WTC11 (cell line): ENCODE measurements around the gene ACHE. TPM values are rescaled to one million over a fixed set of nuclear protein-coding genes. Genes with fewer than 3 reads are reported as not detected.

Source experiments
- ATF1 ChIP-seq: sonication (generic); formaldehyde crosslinking; IDR thresholded peaks from 2 replicates; pipeline ENCODE4 v1.8.1; 2023; ENCODE audit warnings: mild to moderate bottlenecking, moderate library complexity, missing genetic modification reagents
- CDX4 ChIP-seq: fragments of 250-450 bp; sonication (Bioruptor Pico); IDR thresholded peaks from 2 replicates; pipeline ENCODE4 v1.9.0; 2021; ENCODE audit warnings: moderate library complexity, mild to moderate bottlenecking, inconsistent platforms, borderline replicate concordance
- EMX1 ChIP-seq: fragments of 250-450 bp; sonication (Bioruptor Pico); IDR thresholded peaks from 2 replicates; pipeline ENCODE4 v1.8.0; 2021; ENCODE audit warnings: mild to moderate bottlenecking
- FOXJ3 ChIP-seq: sonication (generic); formaldehyde crosslinking; IDR thresholded peaks from 2 replicates; pipeline ENCODE4 v1.9.0; 2021; ENCODE audit warnings: missing genetic modification reagents, mild to moderate bottlenecking, borderline replicate concordance
- FOXP1 ChIP-seq: sonication (generic); formaldehyde crosslinking; IDR thresholded peaks from 2 replicates; pipeline ENCODE4 v1.8.0; 2022; ENCODE audit warnings: missing genetic modification reagents, mild to moderate bottlenecking, moderate library complexity, borderline replicate concordance
- GRHL2 ChIP-seq: fragments of 250-450 bp; sonication (Bioruptor Pico); IDR thresholded peaks from 2 replicates; pipeline ENCODE4 v1.8.0; 2022; ENCODE audit warnings: mild to moderate bottlenecking, moderate library complexity; ENCODE audit not compliant: insufficient replicate concordance, severe bottlenecking
- JAZF1 ChIP-seq: fragments of 250-450 bp; sonication (Bioruptor Pico); IDR thresholded peaks from 2 replicates; pipeline ENCODE4 v1.9.0; 2021; ENCODE audit warnings: moderate library complexity, mild to moderate bottlenecking, inconsistent platforms
- MLX ChIP-seq: sonication (generic); formaldehyde crosslinking; IDR thresholded peaks from 2 replicates; pipeline ENCODE4 v1.8.1; 2023; ENCODE audit warnings: mild to moderate bottlenecking, missing genetic modification reagents, moderate library complexity
- MXD4 ChIP-seq: fragments of 250-450 bp; sonication (Bioruptor Pico); IDR thresholded peaks from 2 replicates; pipeline ENCODE4 v1.8.0; 2021; ENCODE audit warnings: mild to moderate bottlenecking, moderate library complexity, borderline replicate concordance
- MYBL2 ChIP-seq: sonication (generic); formaldehyde crosslinking; IDR thresholded peaks from 2 replicates; pipeline ENCODE4 v1.8.1; 2023; ENCODE audit warnings: mild to moderate bottlenecking, moderate library complexity, missing genetic modification reagents
- NFE2L1 ChIP-seq: sonication (generic); formaldehyde crosslinking; IDR thresholded peaks from 2 replicates; pipeline ENCODE4 v1.8.1; 2023; ENCODE audit warnings: missing genetic modification reagents
- NR1H2 ChIP-seq: sonication (generic); formaldehyde crosslinking; IDR thresholded peaks from 2 replicates; pipeline ENCODE4 v1.9.0; 2021; ENCODE audit warnings: mild to moderate bottlenecking, moderate library complexity, missing genetic modification reagents
- NR3C1 ChIP-seq: sonication (generic); formaldehyde crosslinking; conservative IDR thresholded peaks from 2 replicates; pipeline ENCODE4 v1.8.1; 2023; ENCODE audit warnings: low read depth, mild to moderate bottlenecking, missing genetic modification reagents
- SOX15 ChIP-seq: fragments of 250-450 bp; sonication (Bioruptor Pico); IDR thresholded peaks from 2 replicates; pipeline ENCODE4 v1.9.0; 2021; ENCODE audit warnings: mild to moderate bottlenecking
- TEAD1 ChIP-seq: sonication (generic); formaldehyde crosslinking; IDR thresholded peaks from 2 replicates; pipeline ENCODE4 v1.8.0; 2022; ENCODE audit warnings: mild to moderate bottlenecking, missing genetic modification reagents
- USF1 ChIP-seq: sonication (generic); formaldehyde crosslinking; IDR thresholded peaks from 2 replicates; pipeline ENCODE4 v1.8.0; 2022; ENCODE audit warnings: mild to moderate bottlenecking, missing genetic modification reagents
- ZBTB21 ChIP-seq: sonication (generic); formaldehyde crosslinking; IDR thresholded peaks from 2 replicates; pipeline ENCODE4 v1.8.1; 2023; ENCODE audit warnings: mild to moderate bottlenecking, missing genetic modification reagents, borderline replicate concordance
- ZNF138 ChIP-seq: sonication (generic); formaldehyde crosslinking; conservative IDR thresholded peaks from 2 replicates; pipeline ENCODE4 v1.8.1; 2022; ENCODE audit warnings: mild to moderate bottlenecking, moderate library complexity, missing genetic modification reagents
- ZNF317 ChIP-seq: sonication (generic); formaldehyde crosslinking; IDR thresholded peaks from 2 replicates; pipeline ENCODE4 v1.8.1; 2023; ENCODE audit warnings: low read depth, mild to moderate bottlenecking, moderate library complexity, missing genetic modification reagents, borderline replicate concordance
- ZNF423 ChIP-seq: fragments of 250-450 bp; sonication (Bioruptor Pico); IDR thresholded peaks from 2 replicates; pipeline ENCODE4 v2.1.2; 2022; ENCODE audit warnings: mild to moderate bottlenecking, moderate library complexity
- ZNF671 ChIP-seq: fragments of 250-450 bp; sonication (Bioruptor Pico); IDR thresholded peaks from 2 replicates; pipeline ENCODE4 v1.8.0; 2021; ENCODE audit warnings: mild to moderate bottlenecking
- total RNA-seq: library from RNA; stranded (reverse); gene quantifications from 3 replicates; pipeline ENCODE4 v1.2.3, GENCODE V29; 2021
- TF ChIP-seq, protein P1 (sequence below): sonication (generic); formaldehyde crosslinking; IDR thresholded peaks from 2 replicates; pipeline ENCODE4 v1.8.0; 2022; ENCODE audit warnings: mild to moderate bottlenecking, missing genetic modification reagents
- TF ChIP-seq, protein P2 (sequence below): sonication (generic); formaldehyde crosslinking; IDR thresholded peaks from 2 replicates; pipeline ENCODE4 v1.8.0; 2023; ENCODE audit warnings: mild to moderate bottlenecking, missing genetic modification reagents
- TF ChIP-seq, protein P3 (sequence below): sonication (generic); formaldehyde crosslinking; IDR thresholded peaks from 2 replicates; pipeline ENCODE4 v1.8.1; 2022; ENCODE audit warnings: low read depth, mild to moderate bottlenecking, moderate library complexity, missing genetic modification reagents, borderline replicate concordance
- TF ChIP-seq, protein P4 (sequence below): fragments of 250-450 bp; sonication (Bioruptor Pico); IDR thresholded peaks from 2 replicates; pipeline ENCODE4 v1.9.0; 2021; ENCODE audit warnings: mild to moderate bottlenecking
- TF ChIP-seq, protein P5 (sequence below): sonication (generic); formaldehyde crosslinking; IDR thresholded peaks from 2 replicates; pipeline ENCODE4 v1.8.1; 2022; ENCODE audit warnings: mild to moderate bottlenecking, missing genetic modification reagents, moderate library complexity, borderline replicate concordance

The ACHE gene
- total RNA-seq, 1 experiment from 2014 or later, result 7.7 TPM

- TF ChIP-seq JAZF1 (CRISPR knock-in tag), result no peak
- TF ChIP-seq ZBTB21 (CRISPR knock-in tag), result no peak
- TF ChIP-seq GRHL2, result no peak
- no peak for TF ChIP-seq ZNF138 (CRISPR knock-in tag)
- TF ChIP-seq NR1H2 (CRISPR knock-in tag), result no peak
- TF ChIP-seq ZNF423 (CRISPR knock-in tag), result no peak
- no peak for TF ChIP-seq ZNF317 (CRISPR knock-in tag)
- TF ChIP-seq ZNF671 (CRISPR knock-in tag), result no peak
- no peak for TF ChIP-seq MLX
- TF ChIP-seq CDX4 (CRISPR knock-in tag), result no peak
- no peak for TF ChIP-seq USF1 (CRISPR knock-in tag)
- peak; percentile 66; the same call in 1 of the 2 replicates for TF ChIP-seq FOXP1
- TF ChIP-seq, protein P1, sequence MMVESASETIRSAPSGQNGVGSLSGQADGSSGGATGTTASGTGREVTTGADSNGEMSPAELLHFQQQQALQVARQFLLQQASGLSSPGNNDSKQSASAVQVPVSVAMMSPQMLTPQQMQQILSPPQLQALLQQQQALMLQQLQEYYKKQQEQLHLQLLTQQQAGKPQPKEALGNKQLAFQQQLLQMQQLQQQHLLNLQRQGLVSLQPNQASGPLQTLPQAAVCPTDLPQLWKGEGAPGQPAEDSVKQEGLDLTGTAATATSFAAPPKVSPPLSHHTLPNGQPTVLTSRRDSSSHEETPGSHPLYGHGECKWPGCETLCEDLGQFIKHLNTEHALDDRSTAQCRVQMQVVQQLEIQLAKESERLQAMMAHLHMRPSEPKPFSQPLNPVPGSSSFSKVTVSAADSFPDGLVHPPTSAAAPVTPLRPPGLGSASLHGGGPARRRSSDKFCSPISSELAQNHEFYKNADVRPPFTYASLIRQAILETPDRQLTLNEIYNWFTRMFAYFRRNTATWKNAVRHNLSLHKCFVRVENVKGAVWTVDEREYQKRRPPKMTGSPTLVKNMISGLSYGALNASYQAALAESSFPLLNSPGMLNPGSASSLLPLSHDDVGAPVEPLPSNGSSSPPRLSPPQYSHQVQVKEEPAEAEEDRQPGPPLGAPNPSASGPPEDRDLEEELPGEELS (CRISPR knock-in tag), result no peak
- no peak for TF ChIP-seq TEAD1 (CRISPR knock-in tag)
- no peak for TF ChIP-seq NFE2L1 (CRISPR knock-in tag)
- no peak for TF ChIP-seq ATF1 (CRISPR knock-in tag)
- TF ChIP-seq NR3C1 (CRISPR knock-in tag), result no peak
- TF ChIP-seq FOXJ3, result no peak
- TF ChIP-seq SOX15 (CRISPR knock-in tag), result no peak
- TF ChIP-seq, protein P2, sequence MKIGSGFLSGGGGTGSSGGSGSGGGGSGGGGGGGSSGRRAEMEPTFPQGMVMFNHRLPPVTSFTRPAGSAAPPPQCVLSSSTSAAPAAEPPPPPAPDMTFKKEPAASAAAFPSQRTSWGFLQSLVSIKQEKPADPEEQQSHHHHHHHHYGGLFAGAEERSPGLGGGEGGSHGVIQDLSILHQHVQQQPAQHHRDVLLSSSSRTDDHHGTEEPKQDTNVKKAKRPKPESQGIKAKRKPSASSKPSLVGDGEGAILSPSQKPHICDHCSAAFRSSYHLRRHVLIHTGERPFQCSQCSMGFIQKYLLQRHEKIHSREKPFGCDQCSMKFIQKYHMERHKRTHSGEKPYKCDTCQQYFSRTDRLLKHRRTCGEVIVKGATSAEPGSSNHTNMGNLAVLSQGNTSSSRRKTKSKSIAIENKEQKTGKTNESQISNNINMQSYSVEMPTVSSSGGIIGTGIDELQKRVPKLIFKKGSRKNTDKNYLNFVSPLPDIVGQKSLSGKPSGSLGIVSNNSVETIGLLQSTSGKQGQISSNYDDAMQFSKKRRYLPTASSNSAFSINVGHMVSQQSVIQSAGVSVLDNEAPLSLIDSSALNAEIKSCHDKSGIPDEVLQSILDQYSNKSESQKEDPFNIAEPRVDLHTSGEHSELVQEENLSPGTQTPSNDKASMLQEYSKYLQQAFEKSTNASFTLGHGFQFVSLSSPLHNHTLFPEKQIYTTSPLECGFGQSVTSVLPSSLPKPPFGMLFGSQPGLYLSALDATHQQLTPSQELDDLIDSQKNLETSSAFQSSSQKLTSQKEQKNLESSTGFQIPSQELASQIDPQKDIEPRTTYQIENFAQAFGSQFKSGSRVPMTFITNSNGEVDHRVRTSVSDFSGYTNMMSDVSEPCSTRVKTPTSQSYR (CRISPR knock-in tag), result 0 out of 2 replicates have a peak, but pooled peaks have one; percentile 18
- no peak for TF ChIP-seq MXD4 (CRISPR knock-in tag)
- TF ChIP-seq, protein P3, sequence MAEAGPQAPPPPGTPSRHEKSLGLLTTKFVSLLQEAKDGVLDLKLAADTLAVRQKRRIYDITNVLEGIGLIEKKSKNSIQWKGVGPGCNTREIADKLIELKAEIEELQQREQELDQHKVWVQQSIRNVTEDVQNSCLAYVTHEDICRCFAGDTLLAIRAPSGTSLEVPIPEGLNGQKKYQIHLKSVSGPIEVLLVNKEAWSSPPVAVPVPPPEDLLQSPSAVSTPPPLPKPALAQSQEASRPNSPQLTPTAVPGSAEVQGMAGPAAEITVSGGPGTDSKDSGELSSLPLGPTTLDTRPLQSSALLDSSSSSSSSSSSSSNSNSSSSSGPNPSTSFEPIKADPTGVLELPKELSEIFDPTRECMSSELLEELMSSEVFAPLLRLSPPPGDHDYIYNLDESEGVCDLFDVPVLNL, result no peak
- TF ChIP-seq, protein P4, sequence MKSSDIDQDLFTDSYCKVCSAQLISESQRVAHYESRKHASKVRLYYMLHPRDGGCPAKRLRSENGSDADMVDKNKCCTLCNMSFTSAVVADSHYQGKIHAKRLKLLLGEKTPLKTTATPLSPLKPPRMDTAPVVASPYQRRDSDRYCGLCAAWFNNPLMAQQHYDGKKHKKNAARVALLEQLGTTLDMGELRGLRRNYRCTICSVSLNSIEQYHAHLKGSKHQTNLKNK (CRISPR knock-in tag), result no peak
- no peak for TF ChIP-seq EMX1 (CRISPR knock-in tag)
- TF ChIP-seq, protein P5, sequence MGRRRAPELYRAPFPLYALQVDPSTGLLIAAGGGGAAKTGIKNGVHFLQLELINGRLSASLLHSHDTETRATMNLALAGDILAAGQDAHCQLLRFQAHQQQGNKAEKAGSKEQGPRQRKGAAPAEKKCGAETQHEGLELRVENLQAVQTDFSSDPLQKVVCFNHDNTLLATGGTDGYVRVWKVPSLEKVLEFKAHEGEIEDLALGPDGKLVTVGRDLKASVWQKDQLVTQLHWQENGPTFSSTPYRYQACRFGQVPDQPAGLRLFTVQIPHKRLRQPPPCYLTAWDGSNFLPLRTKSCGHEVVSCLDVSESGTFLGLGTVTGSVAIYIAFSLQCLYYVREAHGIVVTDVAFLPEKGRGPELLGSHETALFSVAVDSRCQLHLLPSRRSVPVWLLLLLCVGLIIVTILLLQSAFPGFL, result no peak
- no peak for TF ChIP-seq MYBL2 (CRISPR knock-in tag)
- TF ChIP-seq, all 79 proteins: peak for 8
These were observed 4.8 kb downstream of the ACHE start (continued) for GRCh38 chr7:100890653-100891567.
